ENCODE measurements around the gene BRD9. TPM values are rescaled to one million over a fixed set of nuclear protein-coding genes. Genes with fewer than 3 reads are reported as not detected.
A peak's percentile ranks its signal among the peaks of the same experiment; 100 is the strongest.

The BRD9 gene
- total and polyA plus RNA-seq, 8 donors: 37.9 to 60.6 (median 48.1) TPM

DNA sequence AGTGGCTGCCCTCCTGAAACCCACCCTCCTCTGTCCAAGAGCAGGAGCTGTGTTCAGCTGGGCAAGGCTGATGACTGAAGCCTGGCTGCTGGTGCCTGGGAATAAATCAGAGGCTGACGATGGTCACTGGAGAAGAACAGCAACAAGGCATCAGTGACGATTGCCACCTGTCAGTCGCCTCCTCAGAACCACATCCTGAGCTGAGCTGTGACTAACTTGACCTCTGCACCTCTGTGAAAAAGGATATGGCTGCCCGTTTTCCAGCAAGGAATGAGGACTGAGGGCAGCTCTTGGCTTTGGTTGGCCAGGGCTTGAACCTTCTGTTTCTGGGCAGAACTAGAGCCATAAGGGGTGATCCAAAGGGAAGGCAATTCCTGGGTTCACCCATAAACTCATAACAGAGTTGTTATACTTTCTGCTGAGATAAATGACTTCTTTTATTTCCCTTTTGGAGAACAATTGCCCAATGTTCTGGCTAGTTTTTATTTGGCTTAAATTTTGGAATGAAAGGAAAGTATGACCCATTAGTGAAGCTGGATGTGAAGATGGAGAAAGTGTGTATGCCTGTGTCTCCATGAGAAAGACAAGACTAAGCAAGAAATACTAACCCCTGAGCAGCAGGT lies 40.1 kb upstream of the BRD9 start:
- peak overlapping the region in 1 of 2 donors; percentile 44 for H3K27ac ChIP-seq
- no peak overlapping the region for H3K4me3 ChIP-seq
- no peaks in the 10 kb centered on the region for H3K36me3 ChIP-seq
- TF ChIP-seq, protein P1, sequence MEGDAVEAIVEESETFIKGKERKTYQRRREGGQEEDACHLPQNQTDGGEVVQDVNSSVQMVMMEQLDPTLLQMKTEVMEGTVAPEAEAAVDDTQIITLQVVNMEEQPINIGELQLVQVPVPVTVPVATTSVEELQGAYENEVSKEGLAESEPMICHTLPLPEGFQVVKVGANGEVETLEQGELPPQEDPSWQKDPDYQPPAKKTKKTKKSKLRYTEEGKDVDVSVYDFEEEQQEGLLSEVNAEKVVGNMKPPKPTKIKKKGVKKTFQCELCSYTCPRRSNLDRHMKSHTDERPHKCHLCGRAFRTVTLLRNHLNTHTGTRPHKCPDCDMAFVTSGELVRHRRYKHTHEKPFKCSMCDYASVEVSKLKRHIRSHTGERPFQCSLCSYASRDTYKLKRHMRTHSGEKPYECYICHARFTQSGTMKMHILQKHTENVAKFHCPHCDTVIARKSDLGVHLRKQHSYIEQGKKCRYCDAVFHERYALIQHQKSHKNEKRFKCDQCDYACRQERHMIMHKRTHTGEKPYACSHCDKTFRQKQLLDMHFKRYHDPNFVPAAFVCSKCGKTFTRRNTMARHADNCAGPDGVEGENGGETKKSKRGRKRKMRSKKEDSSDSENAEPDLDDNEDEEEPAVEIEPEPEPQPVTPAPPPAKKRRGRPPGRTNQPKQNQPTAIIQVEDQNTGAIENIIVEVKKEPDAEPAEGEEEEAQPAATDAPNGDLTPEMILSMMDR (IDR thresholded peaks at IDR 0.05): no peak
- H3K9me3 ChIP-seq: no peaks in the 10 kb centered on the region
- H3K4me1 ChIP-seq: no peaks in the 10 kb centered on the region
- H3K27me3 ChIP-seq: peaks cover 0 to 4% of the 10 kb centered on the region in 2 donors
- DNase-seq (no peak), ATAC-seq (peak; percentile 47)
- intact Hi-C loops (cut with DNase I): loop anchor here in 1 of 2 donors (5.0 kb wide), 1 partner anchor 210 kb away; no protein-coding TSS in a partner anchor

- DNase-seq (no peak), ATAC-seq (no peak)
- H3K9me3 ChIP-seq: no peaks in the 10 kb centered on the region
- H3K4me3 ChIP-seq: no peak overlapping the region
- peak overlapping the region in 1 of 2 donors; percentile 44 for H3K27ac ChIP-seq
- peaks cover 0 to 10% of the 10 kb centered on the region in 2 donors for H3K27me3 ChIP-seq
- intact Hi-C loops (cut with DNase I): loop anchor here in 1 of 2 donors (5.0 kb wide), 1 partner anchor 210 kb away; no protein-coding TSS in a partner anchor
- H3K36me3 ChIP-seq: no peaks in the 10 kb centered on the region
- H3K4me1 ChIP-seq: no peaks in the 10 kb centered on the region
- TF ChIP-seq, protein P1 (IDR thresholded peaks at IDR 0.05): no peak
Measured at GRCh38 chr5:932151-932627, 39.6 kb upstream of the BRD9 start.

GRCh38 chr5:931570-932145 lies 39.1 kb upstream of the BRD9 start:
- ATAC-seq: no peak
- H3K27me3 ChIP-seq: peaks cover 0 to 15% of the 10 kb centered on the region in 2 donors
- TF ChIP-seq, protein P1 (IDR thresholded peaks at IDR 0.05): no peak
- H3K4me3 ChIP-seq: no peak overlapping the region
- no peaks in the 10 kb centered on the region for H3K36me3 ChIP-seq
- no peak for DNase-seq
- H3K27ac ChIP-seq: no peak overlapping the region
- peaks cover 1 to 5% of the 10 kb centered on the region in 2 donors for H3K4me1 ChIP-seq
- no peaks in the 10 kb centered on the region for H3K9me3 ChIP-seq
- intact Hi-C loops (cut with DNase I): loop anchor here in 1 of 2 donors (5.0 kb wide), 1 partner anchor 211 kb away; no protein-coding TSS in a partner anchor

- no peaks in the 10 kb centered on the region for H3K36me3 ChIP-seq
- intact Hi-C loops (cut with DNase I): loop anchor here in 1 of 2 donors (5.0 kb wide), 1 partner anchor 211 kb away; no protein-coding TSS in a partner anchor
- no peak for ATAC-seq
Measured at GRCh38 chr5:930866-931265, 38.3 kb upstream of the BRD9 start.

More at GRCh38 chr5:930866-931265, 38.3 kb upstream of the BRD9 start:
- Histone ChIP-seq H3K27me3 (peaks cover 5 to 23% of the 10 kb centered on the region in 2 donors), H3K4me1 (peaks cover 6 to 10% of the 10 kb centered on the region in 2 donors), H3K4me3 (no peak overlapping the region), H3K27ac (no peak overlapping the region), H3K9me3 (no peaks in the 10 kb centered on the region)
- TF ChIP-seq, protein P1 (IDR thresholded peaks at IDR 0.05): no peak
- no peak for DNase-seq
